ENCODE measurements around the gene TSPAN11.

TSPAN11 gene

DNA sequence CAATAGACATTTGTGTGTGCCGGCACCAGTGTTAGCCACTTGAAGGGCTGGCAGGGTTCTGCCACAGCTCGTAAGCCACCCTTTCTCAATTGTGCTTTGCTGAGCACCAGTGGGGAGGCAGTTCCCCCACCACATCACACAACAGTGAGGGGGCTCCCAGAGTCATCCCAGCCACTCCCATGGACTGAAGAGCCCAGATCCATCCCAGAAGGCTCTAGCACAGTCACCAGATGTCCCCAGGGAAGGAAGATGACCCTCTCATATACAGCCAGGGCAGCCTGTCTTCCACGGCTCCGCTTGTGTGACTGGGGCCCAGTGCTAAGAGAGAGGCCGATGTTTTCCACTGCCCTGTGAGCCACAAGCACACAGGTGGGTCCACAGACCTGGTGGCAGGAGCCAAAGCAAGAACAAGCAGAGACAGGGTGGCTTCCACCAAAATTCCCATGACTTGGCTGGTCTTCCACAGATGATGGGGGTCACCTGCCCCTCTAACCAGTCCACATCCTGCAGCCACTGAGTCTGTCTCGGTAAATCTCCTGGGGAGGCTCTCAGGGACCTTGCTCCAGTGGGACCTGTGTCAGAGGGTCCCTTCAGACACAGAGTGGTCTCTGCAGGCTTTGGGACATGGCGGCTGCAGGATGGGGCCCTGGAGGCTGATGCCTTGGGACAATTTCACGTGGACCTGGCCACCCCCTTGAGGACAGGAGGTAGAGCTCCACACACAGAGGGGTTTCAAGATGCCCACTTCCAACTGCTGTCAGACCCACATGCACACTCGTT is 75.2 kb downstream of the TSPAN11 start:
- TF ChIP-seq, protein P1, sequence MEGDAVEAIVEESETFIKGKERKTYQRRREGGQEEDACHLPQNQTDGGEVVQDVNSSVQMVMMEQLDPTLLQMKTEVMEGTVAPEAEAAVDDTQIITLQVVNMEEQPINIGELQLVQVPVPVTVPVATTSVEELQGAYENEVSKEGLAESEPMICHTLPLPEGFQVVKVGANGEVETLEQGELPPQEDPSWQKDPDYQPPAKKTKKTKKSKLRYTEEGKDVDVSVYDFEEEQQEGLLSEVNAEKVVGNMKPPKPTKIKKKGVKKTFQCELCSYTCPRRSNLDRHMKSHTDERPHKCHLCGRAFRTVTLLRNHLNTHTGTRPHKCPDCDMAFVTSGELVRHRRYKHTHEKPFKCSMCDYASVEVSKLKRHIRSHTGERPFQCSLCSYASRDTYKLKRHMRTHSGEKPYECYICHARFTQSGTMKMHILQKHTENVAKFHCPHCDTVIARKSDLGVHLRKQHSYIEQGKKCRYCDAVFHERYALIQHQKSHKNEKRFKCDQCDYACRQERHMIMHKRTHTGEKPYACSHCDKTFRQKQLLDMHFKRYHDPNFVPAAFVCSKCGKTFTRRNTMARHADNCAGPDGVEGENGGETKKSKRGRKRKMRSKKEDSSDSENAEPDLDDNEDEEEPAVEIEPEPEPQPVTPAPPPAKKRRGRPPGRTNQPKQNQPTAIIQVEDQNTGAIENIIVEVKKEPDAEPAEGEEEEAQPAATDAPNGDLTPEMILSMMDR (IDR thresholded peaks at IDR 0.05), result no peak

DNA sequence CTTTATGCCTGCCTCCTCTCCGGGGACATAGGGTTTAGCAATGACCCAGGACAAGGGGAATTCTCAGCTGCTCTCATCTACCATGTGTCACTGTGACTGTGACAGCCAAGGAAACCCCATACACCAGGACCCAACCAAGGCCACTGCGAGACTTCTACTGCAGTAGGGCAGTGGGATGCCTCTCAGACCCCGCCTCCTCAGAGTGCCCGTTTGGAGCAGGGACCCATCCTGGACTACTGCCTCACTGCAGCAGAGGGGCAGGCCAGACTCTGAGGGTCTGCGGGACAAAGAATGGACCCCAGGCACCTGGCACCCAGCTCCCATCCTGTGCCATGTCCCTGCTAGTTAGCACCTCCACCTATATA is 75.8 kb downstream of the TSPAN11 start:
- TF ChIP-seq, protein P1 (IDR thresholded peaks at IDR 0.05), result no peak

DNA sequence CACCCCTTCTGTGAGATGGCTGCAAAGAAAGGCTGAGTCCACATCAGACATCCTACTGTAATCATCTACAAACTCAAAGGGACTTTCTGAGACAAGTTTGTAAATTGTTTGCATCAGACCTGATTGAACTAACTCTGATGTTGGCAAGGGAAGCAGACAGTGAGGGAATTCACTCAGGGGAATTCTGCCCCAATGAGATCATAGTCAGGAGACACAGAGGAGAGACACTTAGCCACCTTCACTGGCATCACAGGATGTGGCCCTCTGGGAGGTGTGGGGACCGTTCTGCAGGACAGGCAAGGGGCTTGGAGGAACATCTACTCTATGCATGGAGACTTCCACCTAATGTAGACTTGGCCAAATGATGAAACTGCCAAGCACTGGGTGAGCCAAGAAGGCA is 76.5 kb downstream of the TSPAN11 start:
- TF ChIP-seq, protein P1 (IDR thresholded peaks at IDR 0.05), result no peak

DNA sequence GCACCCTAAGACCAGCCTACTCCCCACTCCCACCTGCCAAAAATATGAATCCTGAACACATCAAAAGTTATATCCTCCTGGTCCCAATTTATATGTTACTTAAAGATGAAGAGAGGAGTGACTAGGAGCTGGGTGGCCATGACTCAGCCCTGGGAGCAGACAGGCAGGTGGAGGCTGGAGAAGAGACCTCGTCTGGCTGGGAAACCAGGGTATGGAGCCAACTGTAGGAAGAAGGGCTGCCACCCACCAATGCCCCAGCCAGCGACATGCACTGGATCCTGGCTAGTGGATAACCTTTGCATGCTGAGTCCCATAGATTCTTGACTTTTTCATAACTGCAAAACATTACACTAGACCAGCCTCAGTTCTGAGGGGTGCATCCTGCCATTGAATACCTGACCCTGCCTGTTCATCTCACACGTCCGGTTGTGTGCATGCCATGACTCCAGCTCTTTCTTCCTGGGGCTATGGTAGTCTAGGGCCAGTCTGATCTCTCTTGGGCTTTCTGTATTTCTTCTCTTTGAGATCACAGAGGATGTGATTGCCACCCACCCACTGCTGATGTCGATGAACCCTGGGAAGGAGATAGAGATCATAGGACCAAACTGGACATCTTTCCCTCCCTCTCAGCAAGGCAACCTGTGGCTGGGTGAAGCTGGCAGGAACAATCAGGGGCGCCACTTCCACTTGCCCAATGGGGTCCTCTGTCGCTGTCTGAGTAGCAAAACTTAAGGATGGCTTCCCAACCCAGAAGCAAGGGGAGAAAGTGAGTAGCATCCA is 77.5 kb downstream of the TSPAN11 start:
- TF ChIP-seq, protein P1 (IDR thresholded peaks at IDR 0.05), result no peak

DNA sequence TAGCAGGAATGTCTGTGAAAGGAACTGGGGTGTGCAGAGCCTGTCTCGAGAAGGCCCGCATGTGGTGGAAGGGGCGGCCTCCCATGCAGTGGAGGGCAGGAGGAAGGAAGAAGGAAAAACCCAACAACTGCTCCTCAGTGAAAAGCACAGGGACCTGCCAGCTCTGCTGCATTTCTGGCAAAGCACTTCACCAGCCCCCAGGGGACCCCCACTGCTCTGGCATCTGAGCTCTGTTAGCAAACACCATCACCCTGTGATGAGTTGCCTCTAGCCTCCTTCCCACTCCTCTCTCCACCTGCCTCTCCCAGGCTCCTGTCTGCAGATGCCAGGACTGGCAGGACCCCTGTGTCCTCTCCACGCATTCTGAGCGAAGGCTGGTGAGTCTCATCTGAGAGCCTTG is 78.1 kb downstream of the TSPAN11 start:
- TF ChIP-seq, protein P1 (IDR thresholded peaks at IDR 0.05), result no peak

DNA sequence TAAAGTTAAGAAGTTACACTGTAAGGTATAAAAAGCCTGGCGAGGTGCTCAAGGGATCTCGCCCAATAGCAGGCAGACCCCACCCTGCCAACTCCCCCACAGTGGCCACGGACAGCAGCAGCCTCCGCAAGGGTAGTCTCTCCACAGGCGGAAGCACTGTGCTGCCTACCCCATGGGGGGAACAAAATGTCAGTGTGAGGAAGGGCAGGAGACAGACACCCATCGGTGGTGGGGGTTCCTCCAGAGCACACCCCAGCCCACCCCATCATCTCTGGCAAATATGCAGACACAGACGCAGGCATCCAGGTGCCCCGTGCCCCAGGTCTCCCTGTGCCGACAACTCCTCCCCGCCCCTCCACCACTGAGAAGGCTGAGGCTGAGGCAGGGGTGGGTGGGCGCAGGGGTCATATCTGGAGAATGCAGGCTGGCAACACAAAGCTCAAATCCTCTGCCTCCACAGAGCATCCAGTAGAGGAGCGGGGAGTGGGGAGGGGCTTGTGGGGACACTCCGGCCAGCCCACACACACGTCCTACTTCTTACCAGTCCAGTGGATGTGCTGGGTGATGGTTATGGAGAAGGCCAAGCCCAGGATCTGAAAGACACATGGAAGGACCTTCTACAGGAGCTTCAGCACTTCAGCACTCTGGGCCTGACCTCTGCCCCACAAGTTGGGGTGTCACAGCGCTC is 78.9 kb downstream of the TSPAN11 start:
- TF ChIP-seq, protein P1 (IDR thresholded peaks at IDR 0.05), result no peak

DNA sequence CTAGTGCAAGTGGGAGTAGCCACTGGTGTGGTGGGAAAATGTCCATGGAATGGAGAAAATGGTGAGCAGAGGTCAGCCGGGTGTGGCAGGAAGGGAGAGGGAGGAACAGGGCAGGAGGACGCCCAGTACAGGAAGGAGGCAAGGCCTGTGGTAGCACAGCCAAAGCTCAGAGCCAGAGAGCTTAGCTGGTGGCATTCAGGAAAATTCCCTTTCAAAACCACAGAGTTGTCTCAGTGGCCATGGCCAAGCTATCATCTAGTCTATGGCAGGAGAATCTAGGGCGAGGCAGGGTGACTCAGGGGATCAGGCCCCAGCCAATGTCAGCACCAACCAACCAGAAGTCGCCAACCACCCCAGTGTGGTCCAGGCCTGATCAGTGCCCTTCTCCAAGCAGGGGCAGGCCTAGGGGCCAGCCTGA is 79.4 kb downstream of the TSPAN11 start:
- TF ChIP-seq, protein P1 (IDR thresholded peaks at IDR 0.05), result no peak
